MM.1S (cell line): ENCODE measurements around the gene SVOP.
A peak's percentile ranks its signal among the peaks of the same experiment; 100 is the strongest.

Experiments used
- CTCF ChIP-seq: fragments of 300-600 bp; sonication (generic); IDR thresholded peaks from 2 replicates; pipeline ENCODE4 v1.5.1; 2016; ENCODE audit warnings: antibody characterized with exemption, low read length, mixed read lengths
- EZH2 ChIP-seq: fragments of 300-600 bp; sonication (generic); optimal IDR thresholded peaks from 2 replicates; pipeline ENCODE3; 2017; ENCODE audit warnings: low read depth, mild to moderate bottlenecking, antibody characterized with exemption, low read length, mixed read lengths
- EZH2phosphoT487 ChIP-seq: fragments of 300-600 bp; sonication (generic); IDR thresholded peaks from 2 replicates; pipeline ENCODE4 v1.6.1; 2018; ENCODE audit warnings: antibody characterized with exemption, low read length

GRCh38 chr12:108967869-108968540 lies 52.9 kb downstream of the SVOP start:
- TF ChIP-seq CTCF = peak; percentile 52
- no peak for TF ChIP-seq EZH2
- no peak for TF ChIP-seq EZH2phosphoT487
